HepG2 (cell line): ENCODE results near the gene SERPINA3. TPM values are rescaled to one million over a fixed set of nuclear protein-coding genes. Genes with fewer than 3 reads are reported as not detected.

Source experiments
- DMTF1 ChIP-seq: sonication (generic); formaldehyde crosslinking; IDR thresholded peaks from 2 replicates; pipeline ENCODE4 v1.4.0; 2020; ENCODE audit warnings: mild to moderate bottlenecking, missing genetic modification reagents
- FOXA1 ChIP-seq, 2 experiments: fragments of 450-650 bp in 1 of 2; sonication (generic) in 1 of 2; formaldehyde crosslinking in 1 of 2; IDR thresholded peaks; 2 replicates each; pipeline versions ENCODE4 v1.4.0 to v1.6.1; 2016 to 2020; ENCODE audit warnings: missing genetic modification reagents in 1 of 2
- FOXK2 ChIP-seq: fragments of 450-650 bp; IDR thresholded peaks from 2 replicates; pipeline ENCODE4 v1.6.1; 2016
- HNF4G ChIP-seq, 2 experiments: sonication (generic) in 1 of 2; formaldehyde crosslinking in 1 of 2; IDR thresholded peaks; 2 replicates each; pipeline versions ENCODE4 v1.4.0 to v1.6.1; 2011 to 2020; ENCODE audit warnings: borderline replicate concordance in 2 of 2, low read depth in 2 of 2, mild to moderate bottlenecking in 2 of 2, low read length in 1 of 2, missing genetic modification reagents in 1 of 2, moderate library complexity in 1 of 2
- HOXA5 ChIP-seq: sonication (generic); formaldehyde crosslinking; IDR thresholded peaks from 2 replicates; pipeline ENCODE4 v1.4.0; 2020; ENCODE audit warnings: missing genetic modification reagents
- MAFK ChIP-seq, 2 experiments: IDR thresholded peaks in 1 of 2; conservative IDR thresholded peaks in 1 of 2; 2 replicates each; pipeline ENCODE4 v1.6.1; 2011; ENCODE audit warnings: improper control_type of control experiment in 2 of 2, low read length in 2 of 2
- MAX ChIP-seq: IDR thresholded peaks from 2 replicates; pipeline ENCODE4 v1.6.1; 2012; ENCODE audit warnings: inconsistent platforms
- NR2F6 ChIP-seq, 2 experiments: IDR thresholded peaks; 2 replicates each; pipeline ENCODE4 v1.6.1; 2016; ENCODE audit warnings: antibody characterized with exemption in 1 of 2, mild to moderate bottlenecking in 1 of 2
- PITX1 ChIP-seq: sonication (generic); formaldehyde crosslinking; IDR thresholded peaks from 2 replicates; pipeline ENCODE4 v1.5.1; 2020; ENCODE audit warnings: mild to moderate bottlenecking, missing genetic modification reagents
- SKI ChIP-seq: fragments of 450-650 bp; IDR thresholded peaks from one replicate; pipeline ENCODE4 v1.6.1; 2018; ENCODE audit warnings: mild to moderate bottlenecking; ENCODE audit not compliant: partially characterized antibody
- SUZ12 ChIP-seq: fragments of 150-350 bp; IDR thresholded peaks from 2 replicates; pipeline ENCODE4 v1.6.1; 2014; ENCODE audit warnings: low read depth, low read length
- ZBTB37 ChIP-seq: sonication (generic); formaldehyde crosslinking; IDR thresholded peaks from 2 replicates; pipeline ENCODE4 v1.4.0; 2020; ENCODE audit warnings: mild to moderate bottlenecking, missing genetic modification reagents
- ZNF138 ChIP-seq: sonication (generic); formaldehyde crosslinking; IDR thresholded peaks from 2 replicates; pipeline ENCODE4 v1.5.0; 2020; ENCODE audit warnings: mild to moderate bottlenecking, low read depth, missing genetic modification reagents
- ZNF333 ChIP-seq: sonication (generic); formaldehyde crosslinking; IDR thresholded peaks from 2 replicates; pipeline ENCODE4 v1.4.0; 2020; ENCODE audit warnings: mild to moderate bottlenecking, missing genetic modification reagents, borderline replicate concordance
- ZNF33B ChIP-seq: sonication (generic); formaldehyde crosslinking; IDR thresholded peaks from 2 replicates; pipeline ENCODE4 v1.5.1; 2020; ENCODE audit warnings: mild to moderate bottlenecking, missing genetic modification reagents
- ZNF772 ChIP-seq: sonication (generic); formaldehyde crosslinking; IDR thresholded peaks from 2 replicates; pipeline ENCODE4 v1.5.0; 2020; ENCODE audit warnings: mild to moderate bottlenecking, missing genetic modification reagents
- ZSCAN25 ChIP-seq: sonication (generic); formaldehyde crosslinking; IDR thresholded peaks from 2 replicates; pipeline ENCODE4 v1.8.0; 2022; ENCODE audit warnings: mild to moderate bottlenecking, missing genetic modification reagents
- polyA plus RNA-seq, 8 experiments: library from polyadenylated mRNA; depleted of rRNA in 3 of 8; stranded (reverse) in 7 of 8; unstranded in 1 of 8; fragments of >200 nt; fragmentation: Illumina TruSeq in 4 of 8; extraction: Trizol in 4 of 8; gene quantifications; 2 replicates each; pipeline versions ENCODE4 v1.2.1 to v1.2.3, GENCODE V29; 2011 to 2016; ENCODE audit warnings: low read depth in 4 of 8, missing spikeins in 1 of 8, mixed read lengths in 1 of 8; ENCODE audit not compliant: insufficient read depth in 1 of 8
- total RNA-seq, 5 experiments: library from RNA; depleted of rRNA; stranded (reverse); fragments of >200 nt; fragmentation: Illumina TruSeq; extraction: Trizol; gene quantifications; 2 replicates each; pipeline ENCODE4 v1.2.3, GENCODE V29; 2016; ENCODE audit warnings: low read depth in 1 of 5
- TF ChIP-seq, protein P1 (sequence below): sonication (generic); formaldehyde crosslinking; IDR thresholded peaks from 2 replicates; pipeline ENCODE4 v1.5.0; 2020; ENCODE audit warnings: mild to moderate bottlenecking, missing genetic modification reagents
- TF ChIP-seq, protein P2 (sequence below): sonication (generic); formaldehyde crosslinking; conservative IDR thresholded peaks from 2 replicates; pipeline ENCODE4 v1.4.0; 2020; ENCODE audit warnings: missing genetic modification reagents
- TF ChIP-seq, protein P3 (sequence below): IDR thresholded peaks from 2 replicates; pipeline ENCODE4 v1.6.1; 2016; ENCODE audit warnings: mild to moderate bottlenecking

SERPINA3 gene
- total and polyA plus RNA-seq, 2 of the 13 experiments (the other 11 are each of a cell fraction or from before 2014, with no cell fraction given), result 825 to 2,200 TPM

DNA sequence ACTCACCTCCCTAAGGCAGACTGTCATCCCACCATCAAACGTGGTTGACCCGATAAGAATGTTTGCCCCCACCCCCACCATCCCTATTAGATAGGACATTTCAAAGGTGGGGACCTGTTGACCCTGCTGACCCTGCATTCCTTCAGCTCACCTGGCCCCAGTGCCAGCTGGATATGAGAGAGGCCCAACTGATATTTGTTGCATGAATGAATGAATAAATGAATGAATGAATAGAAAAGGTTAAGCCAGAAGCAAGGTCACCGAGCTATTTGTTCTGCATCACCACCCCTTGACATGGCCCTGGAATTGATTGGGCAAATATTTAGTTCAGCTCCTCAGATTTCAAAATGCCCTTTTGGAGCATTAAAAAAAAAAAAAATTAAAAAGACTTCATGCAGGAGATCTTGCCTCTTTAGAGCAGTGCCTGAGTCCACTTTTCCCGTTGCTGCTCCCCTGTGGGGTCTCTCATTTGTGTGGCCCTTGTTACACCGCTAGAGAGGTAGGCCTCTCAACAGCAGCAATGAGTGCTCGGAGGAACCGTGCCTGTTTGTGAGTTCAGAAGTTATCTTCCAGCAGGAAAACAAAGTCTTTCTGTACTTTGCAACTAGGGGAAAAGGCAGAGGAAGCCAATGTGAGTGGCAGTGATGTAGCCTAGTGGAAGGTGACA, 39.4 kb upstream of the SERPINA3 start (continued):
- TF ChIP-seq, protein P1, sequence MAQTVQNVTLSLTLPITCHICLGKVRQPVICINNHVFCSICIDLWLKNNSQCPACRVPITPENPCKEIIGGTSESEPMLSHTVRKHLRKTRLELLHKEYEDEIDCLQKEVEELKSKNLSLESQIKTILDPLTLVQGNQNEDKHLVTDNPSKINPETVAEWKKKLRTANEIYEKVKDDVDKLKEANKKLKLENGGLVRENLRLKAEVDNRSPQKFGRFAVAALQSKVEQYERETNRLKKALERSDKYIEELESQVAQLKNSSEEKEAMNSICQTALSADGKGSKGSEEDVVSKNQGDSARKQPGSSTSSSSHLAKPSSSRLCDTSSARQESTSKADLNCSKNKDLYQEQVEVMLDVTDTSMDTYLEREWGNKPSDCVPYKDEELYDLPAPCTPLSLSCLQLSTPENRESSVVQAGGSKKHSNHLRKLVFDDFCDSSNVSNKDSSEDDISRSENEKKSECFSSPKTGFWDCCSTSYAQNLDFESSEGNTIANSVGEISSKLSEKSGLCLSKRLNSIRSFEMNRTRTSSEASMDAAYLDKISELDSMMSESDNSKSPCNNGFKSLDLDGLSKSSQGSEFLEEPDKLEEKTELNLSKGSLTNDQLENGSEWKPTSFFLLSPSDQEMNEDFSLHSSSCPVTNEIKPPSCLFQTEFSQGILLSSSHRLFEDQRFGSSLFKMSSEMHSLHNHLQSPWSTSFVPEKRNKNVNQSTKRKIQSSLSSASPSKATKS, result no peak
- TF ChIP-seq SUZ12 (no peak), ZNF138 (no peak), DMTF1 (no peak), MAFK (conservative IDR thresholded peaks at IDR 0.05 in 1 of 2, IDR thresholded peaks at IDR 0.05 in 1 of 2; ENCODE audit: low read length in 2 of 2) (no peak), ZNF333 (CRISPR knock-in tag) (no peak), SKI (peak; percentile 35), HNF4G (IDR thresholded peaks at IDR 0.05; ENCODE audit: borderline replicate concordance, low read depth, low read length) (peak; percentile 44; the same call in 1 of the 2 replicates), HNF4G (CRISPR knock-in tag; IDR thresholded peaks at IDR 0.05; ENCODE audit: borderline replicate concordance, low read depth) (no peak; the same call in 1 of the 2 replicates), ZNF772 (CRISPR knock-in tag) (0 out of 2 replicates have a peak, but pooled peaks have one; percentile 18), FOXA1 (IDR thresholded peaks at IDR 0.05) (no peak), FOXA1 (CRISPR knock-in tag; IDR thresholded peaks at IDR 0.05) (peak; percentile 29; the same call in 1 of the 2 replicates), ZBTB37 (CRISPR knock-in tag) (no peak), ZSCAN25 (CRISPR knock-in tag) (peak; percentile 30; the same call in 1 of the 2 replicates), PITX1 (peak; percentile 98), MAX (peak; percentile 62), ZNF33B (CRISPR knock-in tag) (no peak), NR2F6 (IDR thresholded peaks at IDR 0.05) (peak; percentile 99), NR2F6 (CRISPR knock-in tag; IDR thresholded peaks at IDR 0.05) (peak; percentile 96), FOXK2 (no peak), HOXA5 (CRISPR knock-in tag) (peak; percentile 30; the same call in 1 of the 2 replicates)
- TF ChIP-seq, protein P2, sequence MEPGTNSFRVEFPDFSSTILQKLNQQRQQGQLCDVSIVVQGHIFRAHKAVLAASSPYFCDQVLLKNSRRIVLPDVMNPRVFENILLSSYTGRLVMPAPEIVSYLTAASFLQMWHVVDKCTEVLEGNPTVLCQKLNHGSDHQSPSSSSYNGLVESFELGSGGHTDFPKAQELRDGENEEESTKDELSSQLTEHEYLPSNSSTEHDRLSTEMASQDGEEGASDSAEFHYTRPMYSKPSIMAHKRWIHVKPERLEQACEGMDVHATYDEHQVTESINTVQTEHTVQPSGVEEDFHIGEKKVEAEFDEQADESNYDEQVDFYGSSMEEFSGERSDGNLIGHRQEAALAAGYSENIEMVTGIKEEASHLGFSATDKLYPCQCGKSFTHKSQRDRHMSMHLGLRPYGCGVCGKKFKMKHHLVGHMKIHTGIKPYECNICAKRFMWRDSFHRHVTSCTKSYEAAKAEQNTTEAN (CRISPR knock-in tag), result peak; percentile 84; the same call in 1 of the 2 replicates
- TF ChIP-seq, protein P3, sequence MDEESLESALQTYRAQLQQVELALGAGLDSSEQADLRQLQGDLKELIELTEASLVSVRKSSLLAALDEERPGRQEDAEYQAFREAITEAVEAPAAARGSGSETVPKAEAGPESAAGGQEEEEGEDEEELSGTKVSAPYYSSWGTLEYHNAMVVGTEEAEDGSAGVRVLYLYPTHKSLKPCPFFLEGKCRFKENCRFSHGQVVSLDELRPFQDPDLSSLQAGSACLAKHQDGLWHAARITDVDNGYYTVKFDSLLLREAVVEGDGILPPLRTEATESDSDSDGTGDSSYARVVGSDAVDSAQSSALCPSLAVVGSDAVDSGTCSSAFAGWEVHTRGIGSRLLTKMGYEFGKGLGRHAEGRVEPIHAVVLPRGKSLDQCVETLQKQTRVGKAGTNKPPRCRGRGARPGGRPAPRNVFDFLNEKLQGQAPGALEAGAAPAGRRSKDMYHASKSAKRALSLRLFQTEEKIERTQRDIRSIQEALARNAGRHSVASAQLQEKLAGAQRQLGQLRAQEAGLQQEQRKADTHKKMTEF (CRISPR knock-in tag), result peak; percentile 57
